KOPT-K1 (cell line): ENCODE data around the gene CHRM2.

ENCODE experiments used
- H3K27ac ChIP-seq: fragments of 200-600 bp; sonication (generic); 2 replicates; pipeline ENCODE4 v1.5.1; 2016; ENCODE audit warnings: antibody characterized with exemption, mild to moderate bottlenecking, low read depth, low read length; ENCODE audit not compliant: poor library complexity, severe bottlenecking
- H3K36me3 ChIP-seq: fragments of 200-600 bp; sonication (generic); 2 replicates; pipeline ENCODE4 v1.5.1; 2017; ENCODE audit warnings: antibody characterized with exemption, mild to moderate bottlenecking, low read length, moderate library complexity; ENCODE audit not compliant: insufficient read depth
- H3K9me3 ChIP-seq: fragments of 200-600 bp; sonication (generic); 2 replicates; pipeline ENCODE4 v1.5.1; 2017; ENCODE audit warnings: antibody characterized with exemption, low read length, mild to moderate bottlenecking; ENCODE audit not compliant: insufficient read depth, poor library complexity, severe bottlenecking

Gene CHRM2

GRCh38 chr7:136877990-136878389 is 9.5 kb downstream of the CHRM2 start:
- no peak overlapping the region for H3K27ac ChIP-seq
- H3K9me3 ChIP-seq, result no peaks in the 10 kb centered on the region
- no peaks in the 10 kb centered on the region for H3K36me3 ChIP-seq

GRCh38 chr7:136878878-136879277 is 10.4 kb downstream of the CHRM2 start:
- Histone ChIP-seq H3K9me3 (no peaks in the 10 kb centered on the region), H3K36me3 (no peaks in the 10 kb centered on the region), H3K27ac (no peak overlapping the region)

- Histone ChIP-seq H3K9me3 (no peaks in the 10 kb centered on the region), H3K36me3 (no peaks in the 10 kb centered on the region), H3K27ac (no peak overlapping the region)
Measured at GRCh38 chr7:136883046-136883445, 14.6 kb downstream of the CHRM2 start.

- Histone ChIP-seq H3K36me3 (no peaks in the 10 kb centered on the region), H3K9me3 (no peaks in the 10 kb centered on the region), H3K27ac (no peak overlapping the region)
Measured at GRCh38 chr7:136884492-136884891, 16.0 kb downstream of the CHRM2 start.

- H3K27ac ChIP-seq, result no peak overlapping the region
- no peaks in the 10 kb centered on the region for H3K9me3 ChIP-seq
- H3K36me3 ChIP-seq, result no peaks in the 10 kb centered on the region
Measured at GRCh38 chr7:136887317-136887716, 18.9 kb downstream of the CHRM2 start.

GRCh38 chr7:136890399-136890798 is 21.9 kb downstream of the CHRM2 start:
- Histone ChIP-seq H3K27ac (no peak overlapping the region), H3K36me3 (no peaks in the 10 kb centered on the region), H3K9me3 (no peaks in the 10 kb centered on the region)

- no peak overlapping the region for H3K27ac ChIP-seq
- no peaks in the 10 kb centered on the region for H3K36me3 ChIP-seq
- H3K9me3 ChIP-seq, result no peaks in the 10 kb centered on the region
Measured at GRCh38 chr7:136891850-136892249, 23.4 kb downstream of the CHRM2 start.

GRCh38 chr7:136894789-136895188 is 26.3 kb downstream of the CHRM2 start:
- no peaks in the 10 kb centered on the region for H3K36me3 ChIP-seq
- H3K27ac ChIP-seq, result no peak overlapping the region
- H3K9me3 ChIP-seq, result no peaks in the 10 kb centered on the region

GRCh38 chr7:136897676-136898075 is 29.2 kb downstream of the CHRM2 start:
- Histone ChIP-seq H3K9me3 (no peaks in the 10 kb centered on the region), H3K36me3 (no peaks in the 10 kb centered on the region), H3K27ac (no peak overlapping the region)

- Histone ChIP-seq H3K36me3 (no peaks in the 10 kb centered on the region), H3K27ac (no peak overlapping the region)
Measured at GRCh38 chr7:136900005-136900404, 31.6 kb downstream of the CHRM2 start.

GRCh38 chr7:136910771-136911170 is 42.3 kb downstream of the CHRM2 start:
- Histone ChIP-seq H3K9me3 (no peaks in the 10 kb centered on the region), H3K27ac (no peak overlapping the region), H3K36me3 (no peaks in the 10 kb centered on the region)

More at GRCh38 chr7:136900005-136900404, 31.6 kb downstream of the CHRM2 start:
- H3K9me3 ChIP-seq, result no peaks in the 10 kb centered on the region

GRCh38 chr7:136911344-136911743 is 42.9 kb downstream of the CHRM2 start:
- Histone ChIP-seq H3K9me3 (no peaks in the 10 kb centered on the region), H3K27ac (no peak overlapping the region), H3K36me3 (no peaks in the 10 kb centered on the region)

GRCh38 chr7:136912339-136912738 is 43.9 kb downstream of the CHRM2 start:
- no peaks in the 10 kb centered on the region for H3K9me3 ChIP-seq
- H3K27ac ChIP-seq, result no peak overlapping the region
- H3K36me3 ChIP-seq, result no peaks in the 10 kb centered on the region

- Histone ChIP-seq H3K36me3 (no peaks in the 10 kb centered on the region), H3K27ac (no peak overlapping the region)
Measured at GRCh38 chr7:136914016-136914415, 45.6 kb downstream of the CHRM2 start.

GRCh38 chr7:136919820-136920219 is 51.4 kb downstream of the CHRM2 start:
- Histone ChIP-seq H3K9me3 (no peaks in the 10 kb centered on the region), H3K36me3 (no peaks in the 10 kb centered on the region), H3K27ac (no peak overlapping the region)

More at GRCh38 chr7:136914016-136914415, 45.6 kb downstream of the CHRM2 start:
- no peaks in the 10 kb centered on the region for H3K9me3 ChIP-seq

GRCh38 chr7:136923111-136923667 is 54.7 kb downstream of the CHRM2 start:
- Histone ChIP-seq H3K36me3 (no peaks in the 10 kb centered on the region), H3K27ac (no peak overlapping the region), H3K9me3 (no peaks in the 10 kb centered on the region)
